ENCODE data around the gene LUZP2. TPM values are rescaled to one million over a fixed set of nuclear protein-coding genes. Genes with fewer than 3 reads are reported as not detected.

LUZP2 gene
- total RNA-seq, 1 experiment from 2014 or later = 0.11 TPM

- H3K4me3 ChIP-seq (ENCODE audit: low read length) = no peak overlapping the region
- CTCF ChIA-PET = no interaction called here
- H2AFZ ChIP-seq (ENCODE audit: low read length) = no peak overlapping the region
- no TSS peak for BruUV-seq (replicated peaks)
- ATAC-seq (no peak), DNase-seq (no peak)
- H3K9ac ChIP-seq (ENCODE audit: low read length) = no peak overlapping the region
- TF ChIP-seq EZH2phosphoT487 (IDR thresholded peaks at IDR 0.05; ENCODE audit: borderline replicate concordance, low read length) (no peak), EZH2 (IDR thresholded peaks at IDR 0.05; ENCODE audit: low read length, unreplicated experiment) (no peak), CTCF (conservative IDR thresholded peaks at IDR 0.05; ENCODE audit: low read depth, low read length) (no peak)
- H3F3A ChIP-seq (ENCODE audit: low read length, unreplicated experiment) = no peaks in the 10 kb centered on the region
- H3K4me2 ChIP-seq (ENCODE audit: low read length) = no peak overlapping the region
- H4K20me1 ChIP-seq (ENCODE audit: low read length) = no peaks in the 10 kb centered on the region
- POLR2A ChIA-PET (ENCODE audit: unreplicated experiment) = no interaction called here
- H3K79me2 ChIP-seq (ENCODE audit: low read length) = no peaks in the 10 kb centered on the region
- intact Hi-C loops (cut with micrococcal nuclease) = no loop called here
- no peak overlapping the region for H3K27ac ChIP-seq (ENCODE audit: low read length)
- H3K9me2 ChIP-seq (replicated peaks; ENCODE audit: low read length) = no peaks in the 10 kb centered on the region
- H3K9me3 ChIP-seq (ENCODE audit: low read length) = no peaks in the 10 kb centered on the region
- H3K27me3 ChIP-seq (ENCODE audit: low read length) = no peaks in the 10 kb centered on the region
- H3K36me3 ChIP-seq (ENCODE audit: low read depth, low read length) = no peaks in the 10 kb centered on the region
- H3K4me1 ChIP-seq (ENCODE audit: insufficient read depth, low read length) = no peaks in the 10 kb centered on the region
These were observed 192.1 kb downstream of the LUZP2 start for GRCh38 chr11:24688981-24689380.

GRCh38 chr11:24697522-24698111 is 200.8 kb downstream of the LUZP2 start:
- Histone ChIP-seq H4K20me1 (ENCODE audit: low read length) (no peaks in the 10 kb centered on the region), H3K79me2 (ENCODE audit: low read length) (no peaks in the 10 kb centered on the region), H3K4me2 (ENCODE audit: low read length) (no peak overlapping the region), H3K36me3 (ENCODE audit: low read depth, low read length) (no peaks in the 10 kb centered on the region), H3K27ac (ENCODE audit: low read length) (peak overlapping the region; percentile 50), H3F3A (ENCODE audit: low read length, unreplicated experiment) (no peaks in the 10 kb centered on the region), H2AFZ (ENCODE audit: low read length) (no peak overlapping the region), H3K4me3 (ENCODE audit: low read length) (no peak overlapping the region), H3K4me1 (ENCODE audit: insufficient read depth, low read length) (no peaks in the 10 kb centered on the region), H3K9me3 (ENCODE audit: low read length) (no peaks in the 10 kb centered on the region), H3K9ac (ENCODE audit: low read length) (no peak overlapping the region), H3K9me2 (replicated peaks; ENCODE audit: low read length) (no peaks in the 10 kb centered on the region), H3K27me3 (ENCODE audit: low read length) (no peaks in the 10 kb centered on the region)
- intact Hi-C loops (cut with micrococcal nuclease) = no loop called here
- ATAC-seq (no peak; the same call in 1 of the 2 replicates), DNase-seq (peak; percentile 46)
- ChIA-PET CTCF (no interaction called here), POLR2A (ENCODE audit: unreplicated experiment) (no interaction called here)
- no peak for TF ChIP-seq CTCF (conservative IDR thresholded peaks at IDR 0.05; ENCODE audit: low read depth, low read length)
- no peak for TF ChIP-seq EZH2phosphoT487 (IDR thresholded peaks at IDR 0.05; ENCODE audit: borderline replicate concordance, low read length)
- TF ChIP-seq EZH2 (IDR thresholded peaks at IDR 0.05; ENCODE audit: low read length, unreplicated experiment) = no peak
- no TSS peak for BruUV-seq (replicated peaks)

GRCh38 chr11:24704716-24705115 is 207.9 kb downstream of the LUZP2 start:
- H3K9me3 ChIP-seq (ENCODE audit: low read length) = no peaks in the 10 kb centered on the region
- H3K9ac ChIP-seq (ENCODE audit: low read length) = no peak overlapping the region
- DNase-seq (no peak), ATAC-seq (no peak)
- ChIA-PET CTCF (no interaction called here), POLR2A (ENCODE audit: unreplicated experiment) (interaction anchor here (0.7 kb wide), 1 partner anchor 22 kb away, joined by 3 read pairs; no protein-coding TSS in a partner anchor)
- no peaks in the 10 kb centered on the region for H3F3A ChIP-seq (ENCODE audit: low read length, unreplicated experiment)
- no peaks in the 10 kb centered on the region for H3K27me3 ChIP-seq (ENCODE audit: low read length)
- H3K4me2 ChIP-seq (ENCODE audit: low read length) = no peak overlapping the region
- no peak overlapping the region for H3K4me3 ChIP-seq (ENCODE audit: low read length)
- no peaks in the 10 kb centered on the region for H3K4me1 ChIP-seq (ENCODE audit: insufficient read depth, low read length)
- TF ChIP-seq EZH2 (IDR thresholded peaks at IDR 0.05; ENCODE audit: low read length, unreplicated experiment) (no peak), CTCF (conservative IDR thresholded peaks at IDR 0.05; ENCODE audit: low read depth, low read length) (no peak), EZH2phosphoT487 (IDR thresholded peaks at IDR 0.05; ENCODE audit: borderline replicate concordance, low read length) (no peak)
- H3K9me2 ChIP-seq (replicated peaks; ENCODE audit: low read length) = no peaks in the 10 kb centered on the region
- H3K36me3 ChIP-seq (ENCODE audit: low read depth, low read length) = no peaks in the 10 kb centered on the region
- BruUV-seq (replicated peaks) = no TSS peak
- intact Hi-C loops (cut with micrococcal nuclease) = no loop called here
- H3K79me2 ChIP-seq (ENCODE audit: low read length) = no peaks in the 10 kb centered on the region
- H2AFZ ChIP-seq (ENCODE audit: low read length) = no peak overlapping the region
- H4K20me1 ChIP-seq (ENCODE audit: low read length) = no peaks in the 10 kb centered on the region
- no peak overlapping the region for H3K27ac ChIP-seq (ENCODE audit: low read length)

Measured in PC-3 (cell line).